Measurements from ENCODE around the gene ARHGAP29.

Gene ARHGAP29

GRCh38 chr1:94237291-94238226 is at the start of gene ARHGAP29:
Gene ARHGAP29, minus strand, starts transcription at chr1:94237584. Its CDS starts 5,973 bp downstream, at chr1:94231611.
- DNase-seq (ENCODE audit: low read depth) = peak; percentile 16

DNA sequence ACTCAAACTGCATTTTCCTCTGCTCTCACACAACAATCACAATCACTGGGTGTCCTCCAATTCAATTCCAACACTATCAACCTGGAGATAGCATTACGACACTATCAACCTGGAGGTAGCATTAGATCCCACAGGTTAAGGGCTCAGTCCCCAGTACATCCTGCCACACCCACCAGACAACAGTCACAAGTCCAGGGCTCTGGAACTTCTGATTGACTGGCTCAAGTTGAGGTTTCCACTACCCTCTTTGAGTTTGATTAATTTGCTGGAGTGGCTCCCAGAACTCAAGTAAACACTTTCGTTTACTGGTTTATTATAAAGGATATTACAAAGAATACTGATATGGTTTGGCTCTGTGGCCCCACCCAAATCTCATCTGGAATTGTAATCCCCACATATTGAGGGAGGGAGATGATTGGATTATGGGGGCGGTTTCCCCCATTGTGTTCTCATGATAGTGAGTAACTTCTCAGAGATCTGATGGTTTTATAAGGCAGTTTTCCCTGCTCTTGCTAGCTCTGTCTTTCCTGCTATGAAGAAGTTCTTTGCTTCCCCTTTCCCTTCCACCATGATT is 49.6 kb upstream of the ARHGAP29 start:
- no peak for DNase-seq (ENCODE audit: low read depth)

GRCh38 chr1:94285031-94285654 is 47.8 kb upstream of the ARHGAP29 start:
- no peak for DNase-seq (ENCODE audit: low read depth)

- no peak for DNase-seq (ENCODE audit: low read depth)
Observed at GRCh38 chr1:94284476-94284875, 47.1 kb upstream of the ARHGAP29 start.

DNA sequence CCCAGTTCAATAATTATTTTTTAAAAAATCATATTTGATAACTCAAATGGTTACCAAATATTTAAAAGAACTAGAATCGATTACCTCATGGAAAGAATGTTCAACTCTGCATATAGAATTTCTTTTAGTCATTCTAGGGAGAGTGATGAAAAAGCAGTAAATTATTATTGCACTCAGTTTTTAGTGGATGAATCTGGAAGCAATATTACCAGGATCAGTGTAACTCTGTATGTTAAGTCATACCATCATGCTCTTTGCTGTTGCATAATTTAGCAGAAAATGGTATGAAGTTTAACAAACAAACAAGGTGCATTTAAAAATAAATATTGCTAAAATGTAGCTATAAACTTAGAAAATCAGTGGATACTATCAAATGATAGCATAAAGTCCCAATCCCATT is 46.1 kb upstream of the ARHGAP29 start:
- DNase-seq (ENCODE audit: low read depth) = no peak

DNA sequence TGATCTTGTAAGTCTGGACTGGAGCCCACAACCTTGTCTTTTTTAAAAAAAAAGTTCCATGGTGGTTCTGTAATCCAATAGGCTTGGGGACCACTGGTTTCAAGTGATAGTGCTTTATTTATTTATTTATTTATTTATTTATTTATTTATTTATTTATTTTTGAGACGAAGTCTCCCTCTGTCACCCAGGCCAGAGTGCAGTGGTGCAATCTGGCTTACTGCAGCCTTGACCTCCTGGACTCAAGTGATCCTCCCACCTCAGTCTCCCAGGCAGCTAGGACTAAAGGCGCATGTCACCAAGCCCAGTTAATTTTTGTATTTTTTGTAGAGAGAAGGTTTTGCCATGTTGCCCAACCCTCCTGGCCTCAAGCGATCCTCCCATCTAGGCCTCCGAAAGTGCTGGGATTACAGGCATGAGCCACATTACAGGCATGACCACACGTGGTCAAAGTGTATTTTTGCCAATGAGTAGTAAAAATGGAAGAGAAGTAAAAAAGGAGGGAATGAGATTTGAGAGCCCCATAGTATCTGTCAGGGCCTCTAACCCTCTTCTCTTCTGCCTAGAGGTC is 44.8 kb upstream of the ARHGAP29 start:
- DNase-seq (ENCODE audit: low read depth) = no peak

DNA sequence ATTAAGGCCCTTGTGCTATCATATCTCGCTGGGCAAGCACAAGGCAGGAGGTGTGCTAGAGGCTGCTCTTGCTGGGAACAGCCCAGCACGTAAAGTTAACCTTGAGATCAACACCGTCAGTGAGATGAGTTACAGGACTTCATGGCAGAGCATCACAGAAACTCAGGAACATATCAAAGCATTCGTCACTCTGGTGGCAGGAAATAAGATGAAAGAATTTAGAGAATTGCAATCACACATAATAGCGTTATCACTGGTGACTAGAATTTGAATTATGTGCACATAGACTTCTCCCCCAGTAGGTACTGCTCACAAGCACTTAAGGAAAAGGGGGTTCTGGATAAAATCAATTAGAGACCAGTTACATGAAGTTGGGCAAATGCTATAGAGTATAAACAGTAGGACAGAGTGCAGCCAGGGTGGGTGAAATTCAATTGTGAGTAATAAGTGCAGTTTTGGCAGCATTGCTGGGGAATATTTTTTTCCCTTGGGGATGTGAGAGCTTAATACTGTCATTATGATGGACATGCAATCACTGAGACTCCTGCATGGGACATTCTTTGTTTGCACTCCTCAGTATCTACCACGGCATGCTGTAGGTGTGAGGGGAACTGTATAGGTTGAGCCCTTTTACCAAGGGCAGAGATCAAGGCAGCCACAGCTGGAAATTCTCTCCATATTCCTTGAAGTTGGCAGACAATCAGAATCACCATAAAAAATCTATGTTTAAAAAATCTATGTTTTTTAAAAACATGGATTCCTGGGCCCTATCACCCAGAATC is 44.2 kb upstream of the ARHGAP29 start:
- DNase-seq (ENCODE audit: low read depth) = no peak

- no peak for DNase-seq (ENCODE audit: low read depth)
Observed at GRCh38 chr1:94280541-94280940, 43.2 kb upstream of the ARHGAP29 start.

- DNase-seq (ENCODE audit: low read depth) = no peak
Observed at GRCh38 chr1:94279462-94279861, 42.1 kb upstream of the ARHGAP29 start.

DNA sequence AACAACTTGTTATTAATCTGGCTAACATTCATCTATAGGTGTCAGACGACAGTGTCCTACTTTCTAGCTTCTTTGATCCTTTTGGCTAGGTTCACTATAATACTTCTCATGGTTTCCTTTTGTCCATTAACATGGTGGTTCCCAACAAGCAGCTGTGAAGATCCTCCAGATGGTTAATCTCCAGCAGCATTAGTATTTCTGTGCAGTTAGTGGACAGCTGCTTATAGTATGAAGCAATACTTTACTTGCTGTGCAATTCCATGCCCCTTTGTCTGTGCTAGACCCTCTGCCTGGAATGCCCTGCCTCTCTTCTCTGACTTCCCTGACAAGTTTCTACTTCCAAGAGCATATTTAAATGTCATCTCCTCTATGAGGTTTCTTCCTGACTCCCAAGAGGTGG is 41.7 kb upstream of the ARHGAP29 start:
- DNase-seq (ENCODE audit: low read depth) = no peak

GRCh38 chr1:94276988-94277434 is 39.6 kb upstream of the ARHGAP29 start:
- DNase-seq (ENCODE audit: low read depth) = no peak

GRCh38 chr1:94275083-94275482 is 37.7 kb upstream of the ARHGAP29 start:
- DNase-seq (ENCODE audit: low read depth) = no peak

GRCh38 chr1:94274561-94274960 is 37.2 kb upstream of the ARHGAP29 start:
- no peak for DNase-seq (ENCODE audit: low read depth)

DNA sequence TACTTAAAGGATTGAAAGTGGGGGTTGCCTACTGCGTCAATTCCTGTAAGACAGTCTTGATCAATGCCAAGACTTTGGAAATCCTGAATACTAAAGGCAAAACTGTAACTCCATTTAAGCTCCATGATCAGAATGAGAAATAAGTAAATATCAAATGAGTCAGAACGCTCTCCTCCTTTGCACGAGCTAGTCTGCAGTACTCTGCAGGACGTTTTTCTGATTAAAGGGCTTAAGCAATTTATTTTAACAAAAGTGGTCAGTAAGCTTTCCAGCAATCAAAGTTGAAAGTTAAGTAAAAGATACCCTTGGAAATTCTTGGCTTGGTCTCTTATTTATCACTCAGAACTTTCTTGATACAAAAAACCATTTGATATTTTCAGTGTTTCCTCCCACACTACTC is 35.7 kb upstream of the ARHGAP29 start:
- no peak for DNase-seq (ENCODE audit: low read depth)

- no peak for DNase-seq (ENCODE audit: low read depth)
Observed at GRCh38 chr1:94272388-94272787, 35.0 kb upstream of the ARHGAP29 start.

DNA sequence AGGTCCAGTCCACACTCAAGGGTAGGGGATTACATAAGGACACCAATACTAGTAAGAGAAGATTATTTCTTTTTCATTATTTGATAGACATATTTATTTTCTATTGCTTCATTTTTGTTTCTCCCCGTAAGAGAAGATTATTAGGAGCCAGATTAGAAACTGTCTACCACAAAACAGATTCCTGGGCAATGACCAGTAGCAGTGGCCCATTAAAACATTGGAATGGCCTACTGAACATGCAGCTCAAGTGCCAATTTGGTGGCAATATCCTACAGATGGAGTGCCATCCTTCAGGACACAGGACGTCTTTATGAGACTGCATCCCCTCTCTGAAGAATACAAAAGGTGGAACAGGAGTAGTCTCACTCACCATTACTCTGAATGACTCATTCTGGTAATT is 34.0 kb upstream of the ARHGAP29 start:
- no peak for DNase-seq (ENCODE audit: low read depth)

DNA sequence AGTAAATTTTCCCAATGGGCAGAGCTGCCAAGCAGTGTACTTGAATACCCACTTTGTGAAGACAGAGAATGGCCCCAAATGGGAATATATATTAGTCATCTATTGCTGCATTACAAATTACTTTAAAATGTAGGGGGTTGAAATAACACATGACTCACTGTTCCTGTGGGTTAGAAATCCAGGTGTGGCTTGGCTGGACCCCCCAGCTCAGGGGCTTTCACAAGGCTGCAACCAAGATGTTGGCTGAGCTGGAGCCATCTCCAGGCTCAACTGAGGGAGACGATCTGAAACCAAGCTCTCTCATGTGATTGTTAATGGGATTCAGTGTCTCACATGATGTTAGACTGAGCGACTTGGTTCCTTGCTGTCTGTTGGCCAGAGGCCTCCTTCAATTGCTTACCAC is 33.4 kb upstream of the ARHGAP29 start:
- DNase-seq (ENCODE audit: low read depth) = no peak

DNA sequence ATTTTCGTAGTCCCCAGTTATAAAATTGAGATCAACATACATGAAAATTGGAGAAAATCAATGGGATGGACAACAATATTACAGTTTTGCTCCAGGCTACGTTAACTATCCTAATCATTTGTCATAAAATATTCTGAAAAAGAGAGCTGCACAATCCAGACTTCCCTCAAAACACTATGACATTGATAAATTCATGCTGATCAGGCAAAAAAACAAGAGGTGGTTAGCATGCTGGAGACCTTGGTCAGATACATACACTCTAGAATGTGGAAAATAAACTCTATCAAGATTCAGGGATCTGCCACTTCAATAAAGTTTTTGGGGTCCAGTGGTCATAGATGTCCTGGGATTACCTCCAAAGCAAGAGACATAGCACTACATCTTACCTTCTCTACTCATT is 32.5 kb upstream of the ARHGAP29 start:
- DNase-seq (ENCODE audit: low read depth) = no peak

- no peak for DNase-seq (ENCODE audit: low read depth)
Observed at GRCh38 chr1:94265906-94266305, 28.5 kb upstream of the ARHGAP29 start.

DNA sequence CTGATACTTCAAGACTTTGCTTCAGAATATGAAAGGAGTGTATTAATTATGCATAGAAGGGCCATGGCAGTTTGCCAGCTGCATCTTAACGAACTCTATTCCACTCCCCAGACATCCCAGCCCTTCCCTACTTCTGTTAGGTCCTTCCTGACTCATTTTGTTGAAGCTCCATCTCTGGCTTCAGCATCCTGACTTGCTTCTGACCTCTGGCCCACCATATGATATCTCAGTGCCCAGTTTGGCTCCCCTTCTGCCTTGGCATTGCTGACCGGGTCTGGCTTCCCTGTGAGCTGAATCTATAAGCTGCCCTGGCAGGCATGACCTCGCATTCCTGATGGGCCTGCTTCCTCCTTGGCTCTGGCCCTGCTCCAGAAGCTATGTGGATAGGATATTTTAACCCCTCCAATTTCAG is 27.6 kb upstream of the ARHGAP29 start:
- no peak for DNase-seq (ENCODE audit: low read depth)

- DNase-seq (ENCODE audit: low read depth) = no peak
Observed at GRCh38 chr1:94260635-94261387, 23.4 kb upstream of the ARHGAP29 start.
